Mononuclear cell (primary cell): ENCODE results near the gene VEGFA. TPM values are rescaled to one million over a fixed set of nuclear protein-coding genes. Genes with fewer than 3 reads are reported as not detected.

Experiments used
- H3K27me3 ChIP-seq: 2 replicates; pipeline ENCODE4 v1.6.0; 2011; ENCODE audit warnings: low read length, control low read depth; ENCODE audit not compliant: insufficient read depth
- H3K4me1 ChIP-seq: 2 replicates; pipeline ENCODE4 v1.5.1; 2011; ENCODE audit warnings: mild to moderate bottlenecking, low read length, control low read depth; ENCODE audit not compliant: insufficient read depth
- H3K4me3 ChIP-seq: 2 replicates; pipeline ENCODE4 v1.5.1; 2011; ENCODE audit warnings: mild to moderate bottlenecking, low read length, moderate library complexity
- H3K9me3 ChIP-seq: 2 replicates; pipeline ENCODE4 v1.5.1; 2011; ENCODE audit warnings: low read depth, mild to moderate bottlenecking, control low read depth, low read length
- total RNA-seq: library from RNA; depleted of rRNA; stranded (reverse); fragments of >200 nt; gene quantifications from one replicate; pipeline ENCODE4 v1.2.3, GENCODE V29; 2012

Gene VEGFA
- total RNA-seq, 1 donor: 78.8 TPM

GRCh38 chr6:43821101-43821886 is 51.3 kb downstream of the VEGFA start:
- Histone ChIP-seq H3K4me3 (no peak overlapping the region), H3K27me3 (no peaks in the 10 kb centered on the region), H3K4me1 (peaks cover 14% of the 10 kb centered on the region), H3K9me3 (no peaks in the 10 kb centered on the region)

- H3K4me1 ChIP-seq: peaks cover 11% of the 10 kb centered on the region
- no peak overlapping the region for H3K4me3 ChIP-seq
- H3K27me3 ChIP-seq: no peaks in the 10 kb centered on the region
- H3K9me3 ChIP-seq: no peaks in the 10 kb centered on the region
Measured at GRCh38 chr6:43823390-43823789, 53.4 kb downstream of the VEGFA start.

GRCh38 chr6:43823879-43824702 is 54.1 kb downstream of the VEGFA start:
- Histone ChIP-seq H3K4me1 (peaks cover 10% of the 10 kb centered on the region), H3K4me3 (no peak overlapping the region), H3K27me3 (no peaks in the 10 kb centered on the region), H3K9me3 (no peaks in the 10 kb centered on the region)

- Histone ChIP-seq H3K4me3 (no peak overlapping the region), H3K9me3 (no peaks in the 10 kb centered on the region), H3K27me3 (no peaks in the 10 kb centered on the region), H3K4me1 (peaks cover 6% of the 10 kb centered on the region)
Measured at GRCh38 chr6:43824703-43825064, 54.7 kb downstream of the VEGFA start.

GRCh38 chr6:43825187-43826115 is 55.4 kb downstream of the VEGFA start:
- Histone ChIP-seq H3K9me3 (no peaks in the 10 kb centered on the region), H3K27me3 (no peaks in the 10 kb centered on the region), H3K4me1 (peaks cover 6% of the 10 kb centered on the region), H3K4me3 (no peak overlapping the region)

GRCh38 chr6:43826730-43827129 is 56.7 kb downstream of the VEGFA start:
- H3K27me3 ChIP-seq: no peaks in the 10 kb centered on the region

GRCh38 chr6:43827898-43828297 is 57.9 kb downstream of the VEGFA start:
- no peaks in the 10 kb centered on the region for H3K9me3 ChIP-seq
- peaks cover 6% of the 10 kb centered on the region for H3K4me1 ChIP-seq
- H3K4me3 ChIP-seq: no peak overlapping the region

More at GRCh38 chr6:43826730-43827129, 56.7 kb downstream of the VEGFA start:
- peaks cover 6% of the 10 kb centered on the region for H3K4me1 ChIP-seq
- H3K9me3 ChIP-seq: no peaks in the 10 kb centered on the region
- no peak overlapping the region for H3K4me3 ChIP-seq

GRCh38 chr6:43828711-43829110 is 58.7 kb downstream of the VEGFA start:
- Histone ChIP-seq H3K9me3 (no peaks in the 10 kb centered on the region), H3K4me3 (no peak overlapping the region), H3K27me3 (no peaks in the 10 kb centered on the region), H3K4me1 (peaks cover 6% of the 10 kb centered on the region)

More at GRCh38 chr6:43827898-43828297, 57.9 kb downstream of the VEGFA start:
- no peaks in the 10 kb centered on the region for H3K27me3 ChIP-seq

GRCh38 chr6:43829470-43829869 is 59.5 kb downstream of the VEGFA start:
- Histone ChIP-seq H3K4me3 (no peak overlapping the region), H3K9me3 (no peaks in the 10 kb centered on the region), H3K27me3 (no peaks in the 10 kb centered on the region), H3K4me1 (peaks cover 2% of the 10 kb centered on the region)

GRCh38 chr6:43830775-43831174 is 60.8 kb downstream of the VEGFA start:
- Histone ChIP-seq H3K4me1 (no peaks in the 10 kb centered on the region), H3K4me3 (no peak overlapping the region), H3K27me3 (no peaks in the 10 kb centered on the region), H3K9me3 (no peaks in the 10 kb centered on the region)

GRCh38 chr6:43831191-43831590 is 61.2 kb downstream of the VEGFA start:
- H3K27me3 ChIP-seq: no peaks in the 10 kb centered on the region
- H3K4me1 ChIP-seq: no peaks in the 10 kb centered on the region
- H3K9me3 ChIP-seq: no peaks in the 10 kb centered on the region
- H3K4me3 ChIP-seq: no peak overlapping the region

- Histone ChIP-seq H3K4me1 (peaks cover 7% of the 10 kb centered on the region), H3K9me3 (no peaks in the 10 kb centered on the region), H3K27me3 (no peaks in the 10 kb centered on the region), H3K4me3 (no peak overlapping the region)
Measured at GRCh38 chr6:43833223-43833995, 63.4 kb downstream of the VEGFA start.

- peaks cover 13% of the 10 kb centered on the region for H3K4me1 ChIP-seq
- H3K4me3 ChIP-seq: no peak overlapping the region
- H3K9me3 ChIP-seq: no peaks in the 10 kb centered on the region
- no peaks in the 10 kb centered on the region for H3K27me3 ChIP-seq
Measured at GRCh38 chr6:43833996-43834390, 64.0 kb downstream of the VEGFA start.

GRCh38 chr6:43834528-43835155 is 64.6 kb downstream of the VEGFA start:
- H3K27me3 ChIP-seq: no peaks in the 10 kb centered on the region
- peaks cover 17% of the 10 kb centered on the region for H3K4me1 ChIP-seq
- H3K9me3 ChIP-seq: no peaks in the 10 kb centered on the region
- no peak overlapping the region for H3K4me3 ChIP-seq
